ENCODE data around the gene THRSP. TPM values are rescaled to one million over a fixed set of nuclear protein-coding genes. Genes with fewer than 3 reads are reported as not detected.
"Not testable (repeated sequence)": the region's sequence is repeated elsewhere in the genome, so short reads cannot be mapped to it uniquely, and the experiment has no call there.

Gene THRSP, protein sequence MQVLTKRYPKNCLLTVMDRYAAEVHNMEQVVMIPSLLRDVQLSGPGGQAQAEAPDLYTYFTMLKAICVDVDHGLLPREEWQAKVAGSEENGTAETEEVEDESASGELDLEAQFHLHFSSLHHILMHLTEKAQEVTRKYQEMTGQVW
- not detected for total RNA-seq

DNA sequence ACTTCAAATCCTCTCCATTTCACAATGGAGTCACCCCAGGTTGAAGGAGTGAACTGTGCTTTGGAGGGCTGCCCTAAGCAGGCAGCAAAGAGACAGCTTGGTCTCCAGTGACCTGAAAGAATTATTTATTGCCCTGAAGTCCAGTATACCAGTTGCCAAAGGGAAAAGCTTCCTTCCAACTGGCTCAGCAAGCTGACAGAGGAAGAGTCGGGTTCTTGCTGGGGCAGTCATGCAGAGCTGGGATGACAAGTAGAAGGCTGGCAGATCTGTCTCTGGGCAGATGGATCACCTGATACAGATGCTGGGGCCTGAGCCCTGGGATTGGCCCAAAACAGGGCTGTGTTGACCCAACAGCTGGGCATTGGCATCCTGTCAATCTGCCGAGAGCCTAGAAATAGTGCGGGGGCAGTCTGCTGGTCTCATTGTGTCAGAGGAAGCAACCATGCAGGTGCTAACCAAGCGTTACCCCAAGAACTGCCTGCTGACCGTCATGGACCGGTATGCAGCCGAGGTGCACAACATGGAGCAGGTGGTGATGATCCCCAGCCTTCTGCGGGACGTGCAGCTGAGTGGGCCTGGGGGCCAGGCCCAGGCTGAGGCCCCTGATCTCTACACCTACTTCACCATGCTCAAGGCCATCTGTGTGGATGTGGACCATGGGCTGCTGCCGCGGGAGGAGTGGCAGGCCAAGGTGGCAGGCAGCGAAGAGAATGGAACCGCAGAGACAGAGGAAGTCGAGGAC, at the start of gene THRSP:
Gene THRSP (plus strand): TSS at position 422 of the 742 bp plus-strand sequence. CDS start 21 bp downstream, at position 443.
- no peak for DNase-seq (ENCODE audit: low spot score)

DNA sequence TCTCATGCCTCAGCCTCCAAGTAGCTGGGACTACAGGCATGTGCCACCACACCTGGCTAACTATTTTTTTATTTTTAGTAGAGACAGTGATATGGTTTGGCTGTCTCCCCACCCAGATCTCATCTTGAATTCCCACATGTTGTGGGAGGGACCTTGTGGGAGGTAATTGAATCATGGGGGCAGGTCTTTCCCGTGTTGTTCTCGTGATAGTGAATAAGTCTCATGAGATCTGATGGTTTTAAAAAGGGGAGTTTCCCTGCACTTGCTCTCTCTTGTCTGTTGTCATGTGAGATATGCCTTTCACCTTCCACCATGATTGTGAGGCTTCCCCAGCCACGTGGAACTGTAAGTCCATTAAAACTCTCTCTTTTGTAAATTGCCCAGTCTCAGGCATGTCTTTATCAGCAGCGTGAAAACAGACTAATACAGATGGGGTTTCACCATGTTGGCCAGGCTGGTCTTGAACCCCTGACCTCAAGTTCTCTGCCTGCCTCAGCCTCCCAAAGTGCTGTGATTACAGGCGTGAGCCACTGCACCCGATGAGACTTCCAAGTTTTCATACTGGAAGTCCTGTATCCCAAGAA, 48.6 kb upstream of the THRSP start:
- DNase-seq (ENCODE audit: low spot score), result not testable (repeated sequence)

DNA sequence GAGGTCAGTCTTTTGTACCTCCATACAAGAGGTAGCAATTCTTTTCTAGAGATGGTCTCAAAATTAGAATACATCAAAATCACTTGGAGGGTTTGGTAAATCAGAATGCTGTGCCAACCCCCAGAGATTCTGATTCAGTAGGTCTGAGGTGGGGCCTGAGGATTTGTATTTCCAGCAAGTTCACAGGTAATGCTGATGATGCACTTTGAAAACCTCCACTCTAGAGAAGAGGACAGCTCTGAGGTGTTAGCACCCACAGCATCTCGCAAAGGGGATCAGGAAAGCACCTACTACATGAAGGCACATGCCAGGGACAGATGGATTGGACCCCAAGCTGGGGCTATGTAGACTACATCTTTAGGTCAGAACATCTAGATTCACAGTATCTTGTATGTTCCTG, 47.8 kb upstream of the THRSP start:
- DNase-seq (ENCODE audit: low spot score), result no peak

DNA sequence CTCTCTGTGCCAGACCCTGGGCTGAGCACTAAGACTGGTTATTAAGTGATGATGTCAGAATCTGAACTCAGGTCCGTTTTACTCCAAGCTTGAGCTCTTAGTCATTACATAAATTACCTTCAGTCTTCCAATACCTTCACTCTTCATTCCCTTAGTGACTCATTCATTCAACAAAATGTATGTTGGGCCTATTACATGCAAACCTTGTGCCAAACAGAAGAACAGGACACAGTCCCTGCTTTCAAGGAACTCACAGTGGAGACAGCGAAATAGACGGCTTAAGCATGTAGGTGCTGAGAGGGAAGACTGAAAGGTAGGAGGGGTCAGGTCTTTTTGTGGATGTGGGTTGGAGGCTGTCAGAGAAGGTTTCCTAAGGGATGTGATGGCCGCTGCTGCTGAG, 43.9 kb upstream of the THRSP start:
- no peak for DNase-seq (ENCODE audit: low spot score)

DNA sequence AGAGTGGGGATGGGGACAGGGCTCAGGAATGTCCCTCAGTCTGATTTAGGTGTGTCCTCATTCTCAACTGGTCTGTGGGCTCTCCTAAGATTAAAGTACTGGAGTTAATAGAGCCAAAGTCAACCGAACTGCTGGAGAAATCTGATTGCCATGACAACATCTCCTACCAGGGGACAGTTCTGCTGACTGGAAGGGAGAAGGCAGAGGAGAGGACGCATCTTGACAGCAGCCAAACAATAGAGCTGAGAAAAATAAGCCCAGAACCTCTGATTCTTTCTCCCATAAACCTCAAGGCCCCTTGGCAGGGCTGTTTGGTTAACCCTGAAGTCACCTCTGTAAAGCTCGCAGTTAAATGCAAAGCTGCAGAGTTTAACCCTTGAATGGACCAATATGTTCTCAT, 43.4 kb upstream of the THRSP start:
- DNase-seq (ENCODE audit: low spot score), result no peak

DNA sequence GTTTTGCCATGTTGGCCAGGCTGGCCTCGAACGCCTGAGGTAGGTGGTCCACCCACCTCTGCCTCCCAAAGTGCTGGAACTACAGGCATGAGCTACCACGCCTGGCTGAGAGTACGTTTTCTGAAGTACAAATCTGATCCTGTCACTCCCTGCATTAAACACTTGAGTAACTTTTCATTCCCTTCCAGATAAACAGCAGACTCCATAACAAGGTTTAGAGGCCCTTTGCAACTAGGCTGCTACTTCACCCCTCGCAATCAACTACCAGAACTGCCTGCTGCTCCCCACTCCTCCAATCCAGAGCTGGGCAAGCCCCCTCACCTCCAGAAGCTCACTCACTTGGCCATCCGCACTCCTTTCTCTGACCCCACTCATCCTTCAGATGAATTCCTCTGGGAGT, 42.0 kb upstream of the THRSP start:
- DNase-seq (ENCODE audit: low spot score), result no peak

DNA sequence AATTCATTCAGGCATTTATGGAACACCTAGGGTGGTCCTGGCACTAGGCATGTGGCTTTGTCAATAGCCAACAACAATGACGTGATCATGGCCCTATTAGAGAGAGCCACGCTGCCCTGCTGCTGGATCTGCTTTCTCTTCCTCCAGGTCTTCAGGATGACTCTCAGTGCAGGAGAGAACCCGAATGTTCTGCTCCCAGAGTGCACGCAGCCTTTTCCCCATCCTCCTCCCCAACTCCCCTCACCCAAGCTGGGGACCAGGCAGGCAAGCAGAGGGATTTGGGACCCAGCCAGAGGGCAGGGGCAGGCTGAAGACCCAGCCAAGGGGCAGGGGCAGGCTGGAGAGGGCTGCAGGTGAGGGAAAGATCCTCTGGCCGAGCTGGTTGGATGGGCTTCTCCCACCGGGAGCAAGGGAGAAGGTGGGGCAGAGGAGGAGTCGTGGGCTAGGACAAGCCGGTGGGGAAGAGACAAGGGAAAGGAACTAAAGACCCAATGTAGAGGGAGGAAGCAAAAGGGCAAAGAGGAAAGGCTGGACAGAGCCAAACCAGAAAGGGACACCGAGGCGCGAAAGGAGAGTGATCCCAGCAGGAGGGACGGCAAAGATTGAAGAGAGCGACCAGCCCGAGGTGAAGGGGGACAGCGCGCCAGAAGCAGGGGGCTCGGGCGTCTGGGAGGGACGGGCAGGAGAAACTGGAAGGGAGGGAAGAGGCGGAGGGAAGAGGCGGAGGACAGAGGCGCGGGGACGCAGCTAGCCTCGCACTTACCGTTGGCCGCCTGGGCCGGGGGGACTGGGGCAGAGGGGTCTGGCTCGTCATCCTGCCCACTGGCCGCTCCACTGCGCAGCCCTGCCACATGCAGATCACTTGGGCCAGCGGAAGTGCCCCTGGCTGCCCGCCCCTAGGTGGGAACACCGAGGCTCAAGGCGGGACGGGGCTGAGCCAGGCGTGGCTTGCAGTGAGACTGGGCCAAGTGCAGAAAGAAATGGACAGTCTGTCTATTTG, 41.0 kb upstream of the THRSP start, which contains the start of gene KCTD14:
Gene KCTD14 (minus strand): TSS at position 880 of the 1,000 bp plus-strand sequence. CDS start 27 bp downstream, at position 853.
- no peak for DNase-seq (ENCODE audit: low spot score)

DNA sequence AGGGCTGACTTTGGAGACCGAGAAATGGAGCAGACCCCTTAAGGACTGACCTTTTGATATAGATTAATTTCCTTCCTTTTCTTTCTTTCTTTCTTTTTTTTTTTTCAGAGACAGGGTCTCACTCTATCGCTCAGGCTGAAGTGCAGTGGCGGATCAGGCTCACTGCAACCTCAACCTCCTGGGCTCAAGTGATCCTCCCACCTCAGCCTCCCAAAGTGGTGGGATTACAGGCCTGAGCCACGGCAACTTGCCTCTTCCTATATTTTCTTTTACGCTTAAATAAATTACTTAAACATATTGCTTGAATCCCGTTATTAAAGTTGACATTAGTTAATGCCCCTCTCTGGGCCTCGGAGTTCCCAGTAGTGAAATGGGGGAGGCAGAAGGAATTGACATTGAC, 40.2 kb upstream of the THRSP start:
- no peak for DNase-seq (ENCODE audit: low spot score)

DNA sequence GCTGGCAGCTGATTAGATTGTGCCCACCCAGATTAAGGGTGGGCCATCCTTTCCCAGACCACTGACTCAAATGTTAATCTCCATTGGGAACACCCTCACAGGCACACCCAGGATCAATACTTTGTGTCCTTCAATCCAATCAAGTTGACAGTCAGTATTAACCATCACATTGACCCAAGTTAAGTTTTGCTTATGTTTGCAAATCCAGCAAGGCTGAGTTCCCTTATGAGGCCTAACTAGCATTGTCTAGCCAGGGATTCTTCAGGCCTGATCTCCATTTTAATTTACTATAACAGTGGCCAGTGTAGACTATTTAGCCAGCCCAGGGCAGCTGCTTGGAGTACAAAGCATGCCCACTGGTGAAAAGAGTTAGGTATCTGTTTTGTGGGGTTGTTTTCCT, 38.3 kb upstream of the THRSP start:
- DNase-seq (ENCODE audit: low spot score), result no peak

DNA sequence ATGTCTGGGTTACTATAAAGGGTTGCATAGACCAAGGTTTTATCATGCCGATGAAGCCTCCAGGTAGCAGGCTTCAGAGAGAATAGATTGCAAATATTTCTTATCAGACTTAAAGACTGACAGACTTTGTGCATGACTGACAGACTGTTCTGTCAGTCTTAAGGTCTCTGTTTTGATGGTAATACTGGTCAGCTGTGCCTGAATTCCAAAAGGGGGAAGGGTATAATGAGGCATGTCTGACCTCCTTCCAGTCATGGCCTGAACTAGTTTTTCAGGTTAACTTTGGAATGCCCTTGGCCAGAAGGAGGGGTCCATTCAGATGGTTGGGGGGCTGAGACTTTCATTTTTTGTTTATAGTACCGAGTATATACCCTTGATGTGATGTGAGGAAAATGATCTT, 35.9 kb upstream of the THRSP start:
- no peak for DNase-seq (ENCODE audit: low spot score)

DNA sequence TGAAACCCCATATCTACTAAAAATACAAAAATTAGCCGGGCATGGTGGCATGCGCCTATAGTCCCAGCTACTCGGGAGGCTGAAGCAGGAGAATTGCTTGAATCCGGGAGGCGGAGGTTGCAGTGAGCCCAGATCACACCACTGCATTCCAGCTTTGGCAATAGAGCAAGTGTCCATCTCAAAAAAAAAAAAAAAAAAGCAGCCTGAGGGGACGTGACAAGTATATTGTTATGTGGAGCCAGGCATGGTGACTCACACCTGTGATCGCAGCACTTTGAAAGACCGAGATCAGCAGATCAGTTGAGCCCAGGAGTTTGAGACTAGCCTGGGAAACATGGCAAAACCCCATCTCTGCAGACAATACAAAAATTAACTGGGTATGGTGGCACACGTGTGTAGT, 35.2 kb upstream of the THRSP start:
- DNase-seq (ENCODE audit: low spot score), result peak; percentile 57

DNA sequence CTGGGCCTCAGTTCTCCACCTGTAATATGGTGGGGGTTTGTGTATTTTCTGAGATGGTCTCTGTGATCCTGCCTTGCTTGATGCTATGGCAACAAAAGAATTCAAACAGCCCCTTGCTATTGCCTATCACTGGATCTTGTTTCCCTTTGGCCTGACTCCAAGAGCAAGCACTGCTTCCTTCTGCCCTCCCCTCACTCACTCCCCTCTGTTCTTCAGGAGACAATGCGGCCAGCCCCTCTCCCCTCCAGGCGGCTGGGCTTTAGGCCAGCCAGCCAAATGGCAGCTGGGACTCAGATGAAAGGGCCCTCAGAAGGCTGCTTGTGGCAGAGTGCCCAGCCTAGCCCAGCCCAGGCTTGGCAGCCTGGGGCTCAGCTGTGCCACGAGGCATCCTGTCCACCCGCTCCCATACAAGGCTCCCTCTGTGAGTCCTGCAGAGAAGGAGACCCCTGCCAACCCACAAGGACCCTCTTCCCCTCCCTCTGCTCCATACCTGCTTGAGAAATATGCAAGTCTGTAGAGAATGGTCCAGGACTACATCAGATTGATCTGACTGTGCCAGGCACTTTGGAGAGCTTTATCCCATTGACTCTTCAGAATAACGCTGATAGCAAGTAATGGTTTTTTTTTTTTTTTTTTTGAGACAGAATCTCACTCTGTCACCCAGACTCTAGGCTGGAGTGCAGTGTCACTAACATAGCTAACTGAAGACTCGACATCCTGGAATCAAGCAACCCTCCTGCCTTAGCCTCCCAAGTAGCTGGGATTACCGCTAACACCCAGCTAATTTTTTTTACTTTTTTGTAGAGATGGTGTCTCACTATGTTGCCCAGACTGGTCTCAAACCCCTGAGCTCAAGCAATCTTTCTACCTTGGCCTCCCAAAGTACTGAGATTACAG, 33.0 kb upstream of the THRSP start:
- DNase-seq (ENCODE audit: low spot score), result peak; percentile 73

DNA sequence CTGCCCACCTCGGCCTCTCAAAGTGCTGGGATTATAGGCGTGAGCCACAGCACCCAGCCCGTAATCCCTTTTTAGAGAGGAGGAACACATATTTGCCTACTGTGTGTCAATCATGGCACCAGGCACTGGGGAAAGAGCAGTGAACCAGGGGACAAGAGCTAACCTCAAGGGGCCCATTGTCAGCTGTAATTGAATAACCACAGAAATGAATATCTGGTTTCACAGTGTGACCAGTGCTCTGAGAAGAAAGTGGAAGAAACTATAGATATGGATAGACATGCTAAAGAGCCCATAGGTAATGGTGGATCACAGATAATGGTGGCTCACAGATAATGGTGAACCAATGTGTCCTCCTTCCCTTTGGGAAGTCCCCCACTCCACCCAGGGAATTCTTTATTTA, 32.0 kb upstream of the THRSP start:
- no peak for DNase-seq (ENCODE audit: low spot score)

DNA sequence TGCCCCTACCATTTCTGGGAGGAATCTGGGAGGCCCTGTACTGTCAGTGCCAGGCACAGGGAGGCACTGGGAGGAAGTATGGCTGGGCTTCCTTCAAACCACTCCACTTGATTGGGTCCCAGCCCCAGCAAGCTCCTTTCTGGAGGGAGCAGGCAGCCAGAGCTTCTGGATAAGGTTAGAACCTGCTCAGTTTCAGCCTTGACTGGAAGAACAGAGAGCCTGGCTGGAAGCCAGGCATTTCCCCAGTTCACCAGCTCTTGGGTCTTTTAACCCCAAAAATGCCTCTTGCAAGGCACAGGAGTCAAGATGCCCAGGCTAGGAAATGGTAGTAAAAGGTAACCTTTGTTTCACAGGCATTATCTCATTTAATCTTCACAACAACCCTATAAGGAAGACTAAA, 31.6 kb upstream of the THRSP start:
- no peak for DNase-seq (ENCODE audit: low spot score)

DNA sequence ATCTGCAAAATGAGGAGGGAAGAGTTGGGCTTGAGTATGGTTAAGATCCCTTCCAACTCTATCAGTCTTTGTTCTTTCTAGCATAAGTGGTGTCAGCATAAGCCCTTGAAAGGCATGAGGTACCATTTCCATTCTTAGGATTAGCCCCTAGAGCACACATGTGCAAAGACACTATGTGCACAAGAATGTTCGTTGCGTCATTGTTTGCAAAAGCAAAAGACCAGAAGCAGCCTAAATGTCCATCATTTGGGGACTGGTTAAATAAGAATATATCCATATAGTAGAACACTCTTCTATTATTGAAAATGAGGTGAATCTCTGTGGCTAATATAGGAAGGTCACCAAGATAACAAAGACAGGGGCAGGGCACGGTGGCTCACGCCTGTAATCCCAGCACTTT, 30.6 kb upstream of the THRSP start:
- DNase-seq (ENCODE audit: low spot score), result no peak

DNA sequence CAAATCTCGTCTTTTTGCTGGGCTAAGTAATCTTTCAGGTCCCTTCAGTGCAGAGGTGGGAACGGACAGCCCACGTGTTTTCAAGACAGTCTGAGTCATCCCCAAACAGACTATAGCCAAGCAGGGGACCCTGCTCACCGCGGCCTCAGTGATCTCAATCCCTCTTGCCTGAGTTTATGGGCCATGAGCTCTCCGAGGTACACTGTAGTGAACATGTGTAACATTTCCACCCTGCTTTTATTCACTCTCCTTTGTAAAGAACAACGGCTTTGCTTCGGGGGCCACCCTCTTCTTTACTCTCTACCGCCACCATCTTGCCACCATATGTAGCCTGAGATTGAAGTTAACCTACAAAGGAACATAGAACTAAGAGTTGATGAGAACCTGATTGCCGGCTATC, 29.0 kb upstream of the THRSP start:
- no peak for DNase-seq (ENCODE audit: low spot score)

DNA sequence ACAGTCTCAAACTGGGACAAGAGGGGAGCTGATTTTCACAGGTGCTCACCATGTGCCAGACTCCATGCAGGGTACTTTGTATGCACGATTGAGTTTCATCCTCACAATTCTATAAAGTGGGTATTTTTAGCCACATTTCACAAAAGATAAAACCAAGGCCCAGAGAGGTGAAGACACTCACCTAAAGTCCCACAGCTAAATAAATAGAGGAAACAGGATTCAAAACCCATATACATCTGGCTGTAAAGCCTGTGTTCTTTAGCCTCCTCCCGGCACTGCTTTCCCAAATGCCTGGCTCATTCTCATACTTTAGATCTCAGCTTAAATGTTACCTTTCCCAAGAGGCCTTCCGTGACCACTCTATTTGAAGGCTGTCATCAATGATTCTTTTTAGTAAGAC, 27.3 kb upstream of the THRSP start:
- no peak for DNase-seq (ENCODE audit: low spot score)

DNA sequence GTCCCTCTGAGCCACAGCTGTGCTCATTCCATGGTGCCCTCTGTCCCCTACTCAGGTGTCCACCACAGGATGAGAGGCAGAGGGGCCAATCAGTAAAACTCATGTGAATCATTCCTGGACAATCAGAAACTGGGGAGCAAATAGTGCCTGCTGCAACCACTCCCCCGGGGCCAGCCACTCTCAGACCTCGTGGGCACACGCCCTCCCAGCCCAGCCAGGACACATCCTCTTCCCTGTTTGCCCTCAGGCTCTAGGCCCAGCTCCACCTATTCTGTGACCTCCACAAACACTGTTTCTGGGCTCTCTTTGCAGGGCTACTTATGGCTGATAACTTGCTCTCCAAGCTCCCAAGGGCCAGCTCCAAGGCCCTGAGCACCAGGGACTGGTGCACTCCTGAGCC, 26.6 kb upstream of the THRSP start:
- DNase-seq (ENCODE audit: low spot score), result peak; percentile 31

DNA sequence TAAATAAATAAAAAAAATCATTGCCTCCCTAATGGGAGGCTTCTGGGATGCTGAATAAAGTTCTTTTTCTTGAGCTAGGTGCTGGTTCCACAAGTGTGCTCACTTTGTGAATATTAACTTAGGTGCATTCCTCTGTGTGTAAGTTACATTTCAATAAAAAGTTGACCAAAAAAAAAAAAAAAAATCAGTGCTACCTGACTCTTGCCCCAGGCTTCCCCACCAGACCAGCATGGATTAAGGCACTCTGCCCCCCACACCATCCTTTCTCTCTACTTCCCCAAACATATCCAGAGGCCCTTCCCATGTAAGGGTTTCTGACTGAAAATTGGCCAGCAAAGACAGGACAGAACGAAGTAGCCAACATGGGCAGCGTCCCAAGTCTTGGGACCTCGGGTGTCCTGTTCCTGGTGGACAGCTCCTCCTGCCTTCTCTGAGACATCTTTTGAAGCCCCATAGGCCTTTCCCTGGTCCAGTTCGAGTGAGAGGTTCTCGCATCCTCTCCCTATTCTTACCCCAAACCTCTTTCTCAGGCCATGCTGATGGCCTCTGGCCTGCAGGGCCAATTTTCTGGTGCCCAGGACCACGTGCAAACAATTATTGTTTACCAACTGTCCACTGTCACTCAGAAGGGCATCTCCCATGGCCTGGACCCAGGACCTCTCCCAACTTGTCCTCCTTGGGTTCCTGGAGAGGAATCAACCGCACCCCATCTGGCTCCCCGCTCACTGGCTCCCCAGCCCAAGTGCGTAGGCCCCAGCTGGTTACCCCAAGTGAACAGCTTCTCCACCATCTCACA, 25.6 kb upstream of the THRSP start:
- DNase-seq (ENCODE audit: low spot score), result no peak

DNA sequence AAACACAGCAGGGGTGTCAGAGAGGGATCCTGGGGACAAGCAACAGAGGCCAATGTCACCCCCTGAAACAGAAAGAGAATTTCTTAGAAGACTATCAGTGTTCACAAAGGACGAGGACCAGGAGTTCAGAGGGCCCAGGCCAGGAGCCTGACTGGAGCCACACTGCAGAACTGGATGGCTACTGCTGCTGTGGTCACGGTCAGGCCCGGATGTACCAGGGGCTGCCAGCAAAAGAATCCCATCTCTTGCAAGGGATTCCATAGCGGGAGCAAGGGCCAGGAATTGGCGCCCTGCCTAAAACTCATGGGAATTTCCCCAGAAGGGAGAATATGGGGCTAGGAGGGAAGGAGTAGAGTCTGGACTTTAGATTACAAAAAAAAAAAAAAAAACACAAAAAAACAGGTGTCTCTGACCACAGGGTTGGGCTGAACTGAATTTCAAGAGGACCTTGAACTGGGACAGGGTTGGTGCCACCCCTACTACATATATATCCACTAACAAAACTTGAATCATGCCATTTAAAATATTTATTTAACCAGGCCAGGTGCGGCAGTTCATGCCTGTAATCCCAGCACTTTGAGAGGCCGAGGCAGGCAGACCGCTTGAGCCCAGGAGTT, 24.9 kb upstream of the THRSP start:
- no peak for DNase-seq (ENCODE audit: low spot score)

Measured in mucosa of gallbladder (tissue), 1 donor.